ENCODE measurements around the gene TFDP1. TPM values are rescaled to one million over a fixed set of nuclear protein-coding genes. Genes with fewer than 3 reads are reported as not detected.

The TFDP1 gene
- total RNA-seq, 1 donor from 2014 or later, result 49.5 TPM

DNA sequence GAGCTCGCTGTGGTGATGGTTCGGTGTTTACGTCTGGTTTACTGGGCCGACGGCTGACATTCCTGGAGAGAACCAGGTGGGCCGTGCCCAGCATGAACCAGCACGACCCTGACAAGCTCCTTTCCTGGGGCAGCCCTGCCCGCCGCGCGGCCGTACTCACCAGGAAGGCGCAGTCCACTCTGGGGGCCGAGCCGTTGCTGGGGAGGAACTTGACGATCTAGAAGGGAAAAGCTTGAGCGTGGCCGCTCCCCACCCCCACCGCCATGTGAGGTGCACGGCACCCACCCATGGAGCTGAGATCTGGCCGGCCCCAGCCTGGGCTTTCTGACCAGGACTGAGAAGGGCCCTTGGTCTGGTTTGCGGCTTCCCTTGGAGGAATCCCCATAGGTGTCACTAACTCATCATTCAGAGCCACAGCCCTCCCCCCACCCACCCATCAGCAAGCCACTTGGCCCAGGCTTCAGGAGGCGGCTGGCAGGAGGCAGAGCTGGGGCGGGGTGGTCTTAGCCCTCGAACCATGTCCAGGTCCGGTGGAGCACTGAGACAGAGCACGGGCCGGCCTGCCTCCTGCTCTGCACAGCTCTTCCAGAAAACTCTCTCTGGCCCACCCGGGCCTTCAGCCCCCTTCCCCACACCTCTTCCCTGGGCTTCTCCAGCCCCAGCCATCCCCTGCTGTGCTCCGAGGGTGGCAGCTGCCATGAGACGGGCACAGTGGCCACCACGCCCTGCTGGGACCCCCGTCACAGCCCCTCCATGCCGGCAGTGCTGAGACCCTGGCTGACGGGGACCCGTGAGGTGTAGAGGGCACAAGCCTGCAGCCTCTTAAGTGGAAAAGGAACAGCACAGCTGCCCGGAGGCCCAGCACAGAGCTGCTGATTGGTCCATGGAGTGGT, 67.2 kb downstream of the TFDP1 start:
- no peak for DNase-seq

- DNase-seq, result no peak
These were observed 68.1 kb downstream of the TFDP1 start for GRCh38 chr13:113652404-113653263.

- DNase-seq, result peak; percentile 52
These were observed 69.0 kb downstream of the TFDP1 start for GRCh38 chr13:113653264-113654174.

GRCh38 chr13:113654175-113654560, 69.6 kb downstream of the TFDP1 start:
- DNase-seq, result peak; percentile 69

DNA sequence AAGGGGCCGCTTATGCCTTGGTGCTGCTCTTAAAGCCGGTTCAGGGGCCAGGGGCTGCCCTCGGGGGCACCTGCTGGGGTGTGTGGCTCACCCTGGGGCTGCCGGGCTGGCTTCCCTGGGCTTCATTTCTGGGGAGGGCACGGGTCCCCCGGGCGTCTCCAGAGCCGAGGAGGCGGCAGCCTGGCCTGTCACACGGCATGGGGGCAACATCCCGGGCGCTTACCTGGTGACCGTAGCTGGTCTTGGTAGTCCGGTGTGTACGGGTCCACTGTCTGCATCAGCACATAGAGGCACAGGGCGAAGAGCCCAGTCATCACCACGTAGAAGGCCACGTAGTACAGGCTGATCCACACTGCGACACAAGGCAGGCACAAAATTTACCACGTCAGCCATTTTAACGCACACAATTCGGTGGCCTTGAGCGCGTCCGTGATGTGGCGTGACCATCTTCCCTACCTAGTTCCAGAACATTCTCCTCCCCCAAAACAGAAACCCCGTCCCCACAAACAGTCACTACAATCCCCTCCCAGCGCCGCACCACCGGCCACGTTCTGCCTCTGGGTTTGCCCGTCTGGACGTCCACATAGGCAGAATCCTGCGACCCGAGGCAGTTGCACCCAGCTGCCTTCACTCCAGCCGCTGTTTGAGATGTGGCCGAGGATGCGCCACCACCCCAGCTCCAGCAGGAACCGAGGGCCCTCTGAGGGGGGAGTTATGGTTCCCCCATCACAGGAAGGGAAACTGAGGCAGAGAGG, 70.2 kb downstream of the TFDP1 start:
- DNase-seq, result no peak

- DNase-seq, result no peak
These were observed 70.9 kb downstream of the TFDP1 start for GRCh38 chr13:113655346-113656002.

GRCh38 chr13:113656003-113656588, 71.5 kb downstream of the TFDP1 start:
- DNase-seq, result no peak

DNA sequence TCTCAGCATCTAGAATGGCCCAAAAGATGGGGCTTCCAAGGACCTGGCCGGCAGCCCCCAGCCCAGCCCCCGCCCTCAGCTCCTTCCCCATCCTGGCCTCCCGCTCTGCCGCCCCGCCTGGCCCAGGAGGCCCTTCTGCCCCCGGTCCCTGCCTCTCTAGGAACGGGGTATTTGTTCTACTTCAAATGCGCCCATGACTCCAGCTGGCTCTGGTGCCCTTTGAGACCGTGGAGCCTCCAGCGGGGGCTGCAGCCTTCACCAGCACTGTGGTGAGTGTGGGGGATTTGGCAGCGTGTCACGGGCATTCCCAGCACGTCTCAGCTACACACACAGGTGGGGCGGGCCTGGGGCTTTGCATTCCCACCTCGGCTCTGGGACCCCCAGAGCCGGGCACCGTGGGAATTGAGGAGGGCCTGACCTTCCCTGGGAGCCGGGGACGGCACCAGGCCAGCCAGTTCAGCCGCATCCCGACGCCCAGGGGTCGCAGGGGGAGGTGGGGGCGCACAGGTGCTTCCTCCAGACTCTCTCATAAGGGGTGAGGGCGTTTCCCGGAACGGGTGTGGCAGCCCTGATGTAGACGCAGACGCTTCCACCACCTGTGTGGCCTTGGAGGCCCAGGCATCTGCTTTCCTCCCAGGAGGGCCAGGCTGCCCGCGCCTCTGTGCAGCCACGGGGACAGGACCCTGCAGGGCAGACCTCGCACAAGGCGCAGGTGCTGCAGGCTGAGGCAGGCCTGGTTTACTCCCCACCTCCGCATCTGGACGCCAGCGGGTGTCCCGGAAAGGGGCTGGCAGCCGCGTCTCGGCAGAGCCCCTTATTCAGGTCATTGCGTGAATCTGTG, 72.5 kb downstream of the TFDP1 start:
- DNase-seq, result no peak

DNA sequence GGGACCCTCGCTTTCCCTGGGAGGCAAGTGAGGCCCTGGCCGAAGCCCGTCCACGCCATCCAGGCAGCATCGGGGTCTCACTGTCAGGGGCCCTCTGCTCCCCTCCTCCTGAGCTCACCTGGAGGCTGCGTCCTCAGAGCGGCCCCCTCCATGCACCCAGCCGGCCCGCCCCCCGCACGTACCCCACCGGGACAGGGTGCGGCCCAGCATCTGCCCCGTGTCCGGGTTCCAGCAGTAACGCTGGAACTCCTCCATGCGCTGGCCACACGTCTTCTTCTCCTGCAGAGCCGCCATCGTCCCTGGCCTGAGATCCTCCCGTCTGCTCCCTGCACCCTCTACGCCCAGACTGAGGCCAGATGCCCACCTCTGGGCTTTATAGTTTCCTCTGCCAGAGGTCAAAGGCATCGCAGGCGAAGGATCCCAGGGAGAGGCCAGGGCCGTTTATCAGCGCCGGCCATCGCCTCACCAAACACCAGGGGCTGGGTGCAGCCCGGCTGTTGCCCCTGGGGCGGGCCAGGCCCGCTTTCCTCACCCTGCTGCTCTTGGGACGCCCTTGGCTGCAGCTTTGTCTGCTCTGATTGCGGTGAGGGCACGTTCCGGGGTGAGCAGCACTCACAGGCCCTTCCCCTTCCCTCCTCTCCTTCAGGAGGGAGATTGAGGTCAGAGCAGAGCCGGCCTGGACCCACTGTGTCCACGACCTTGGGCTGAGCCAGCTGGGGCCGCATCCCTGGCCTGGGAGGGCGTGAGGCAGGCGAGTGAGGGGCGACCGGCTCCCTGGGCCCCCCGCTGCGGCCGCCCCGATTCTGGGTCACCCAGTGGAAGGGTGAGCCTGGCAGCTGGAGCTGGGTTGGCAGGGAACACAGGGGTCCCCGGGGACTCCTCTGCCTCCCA, 73.5 kb downstream of the TFDP1 start, which contains the start of gene ATP4B:
Gene ATP4B (minus strand): TSS at position 348 of the 891 bp plus-strand sequence. CDS start 54 bp downstream, at position 294.
- no peak for DNase-seq

DNA sequence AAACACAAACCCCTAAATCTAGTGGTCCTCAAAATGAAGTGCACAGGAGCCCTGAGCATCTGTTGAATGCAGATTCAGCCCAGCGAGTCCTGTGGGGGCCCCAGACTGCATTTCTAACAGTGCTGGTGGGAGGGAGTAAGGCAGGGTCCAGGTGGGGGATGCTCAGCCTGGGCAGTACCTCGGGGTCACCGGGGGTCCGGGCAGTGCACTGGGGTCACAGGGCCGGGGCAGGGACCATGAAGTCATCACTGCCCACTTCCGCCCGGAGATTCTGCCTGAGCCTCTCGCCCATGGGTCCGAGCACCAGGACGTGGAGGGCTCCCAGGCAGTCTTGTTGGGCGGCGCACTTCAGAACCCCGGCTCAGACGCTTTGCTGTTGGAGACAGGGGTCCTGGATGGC, 74.3 kb downstream of the TFDP1 start:
- no peak for DNase-seq

GRCh38 chr13:113659337-113659736, 74.8 kb downstream of the TFDP1 start:
- DNase-seq, result no peak

DNA sequence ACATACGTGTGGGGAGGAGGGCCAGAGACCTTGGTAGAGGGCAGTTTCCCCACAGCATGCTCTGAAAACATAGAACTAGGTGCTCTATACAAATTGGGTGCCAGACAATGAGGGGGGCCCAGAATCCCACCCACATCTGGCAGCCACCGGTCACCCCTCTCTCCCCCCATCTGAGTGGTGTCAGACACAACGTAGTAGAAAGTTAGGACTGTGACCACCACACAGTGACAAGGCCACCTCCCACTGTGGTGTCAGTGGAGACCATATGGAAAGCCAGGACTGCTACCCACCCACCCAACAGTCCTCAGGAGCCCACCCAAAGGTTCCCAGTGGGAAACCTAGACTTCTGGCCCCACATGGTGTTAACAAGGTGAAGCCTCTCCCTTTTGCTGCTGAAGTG, 75.5 kb downstream of the TFDP1 start:
- no peak for DNase-seq

- DNase-seq, result no peak
These were observed 77.0 kb downstream of the TFDP1 start for GRCh38 chr13:113661509-113661908.

GRCh38 chr13:113663934-113664333, 79.4 kb downstream of the TFDP1 start:
- no peak for DNase-seq

DNA sequence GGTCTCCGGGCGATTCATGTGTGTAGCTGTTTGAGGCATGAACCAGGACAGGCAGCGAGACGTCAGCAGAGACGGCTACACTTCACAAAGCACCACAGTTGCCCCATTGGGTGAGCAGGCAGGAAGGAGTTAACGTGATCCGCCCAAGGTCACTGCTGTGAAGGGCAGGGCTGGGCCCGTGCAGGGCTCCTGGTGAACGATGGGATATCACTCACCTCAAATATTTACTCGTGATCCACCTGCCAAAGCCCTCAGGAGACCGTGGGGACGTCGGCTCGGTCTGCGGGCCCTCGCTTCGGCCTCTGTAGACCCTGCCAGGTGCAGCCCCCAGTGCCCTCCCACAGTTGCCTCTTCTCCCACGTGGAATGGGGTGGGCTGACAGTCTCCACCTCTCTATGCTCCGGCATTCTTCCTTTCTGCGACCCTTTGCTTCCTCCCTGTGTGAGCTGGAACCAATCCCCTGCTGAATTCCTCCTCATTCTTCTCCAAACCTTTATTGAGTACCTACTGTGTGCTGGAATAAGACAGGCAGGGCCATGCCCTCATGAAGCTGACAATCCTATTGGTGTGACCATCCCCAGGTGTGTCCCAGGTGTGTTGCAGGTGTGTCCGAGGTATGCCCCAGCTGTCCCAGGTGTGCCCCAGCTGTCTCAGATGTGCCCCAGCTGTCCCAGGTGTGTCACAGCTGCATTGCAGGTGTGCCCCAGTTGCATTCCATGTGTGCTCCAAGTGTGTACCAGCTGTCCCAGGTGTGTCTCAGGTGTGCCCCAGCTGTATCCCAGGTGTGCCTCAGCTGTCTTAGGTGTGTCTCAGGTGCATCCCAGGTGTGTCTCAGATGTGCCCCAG, 80.4 kb downstream of the TFDP1 start:
- no peak for DNase-seq

GRCh38 chr13:113665597-113666328, 81.2 kb downstream of the TFDP1 start:
- no peak for DNase-seq

DNA sequence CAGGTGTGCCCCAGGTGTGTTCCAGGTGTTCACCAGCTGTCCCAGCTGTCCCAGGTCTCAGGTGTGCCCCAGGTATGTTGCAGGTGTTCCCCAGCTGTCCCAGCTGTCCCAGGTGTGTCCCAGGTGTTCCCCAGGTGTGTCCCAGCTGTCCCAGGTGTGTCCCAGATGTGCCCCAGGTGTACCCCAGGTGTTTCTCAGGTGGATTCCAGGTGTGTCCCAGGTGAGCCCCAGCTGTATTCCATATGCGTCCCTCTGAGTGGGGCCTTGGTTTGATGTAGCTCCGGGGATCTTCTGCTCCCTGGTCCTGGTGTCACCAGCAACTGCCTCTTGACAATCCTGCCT, 81.7 kb downstream of the TFDP1 start:
- no peak for DNase-seq

Data from dermis blood vessel endothelial cell (primary cell).